Thyroid gland (tissue), 4 donors: ENCODE data around the gene RBP2.

Experiments used
- CTCF ChIP-seq, 6 experiments: fragments of 200-600 bp in 3 of 6; fragments of 450-650 bp in 3 of 6; sonication (generic) in 3 of 6; IDR thresholded peaks; one replicate each; pipeline ENCODE4 v1.5.1; 2016 to 2019; ENCODE audit warnings: antibody characterized with exemption in 6 of 6, mild to moderate bottlenecking in 2 of 6, inconsistent platforms in 1 of 6, moderate library complexity in 1 of 6
- POLR2A ChIP-seq, 2 donors: fragments of 450-650 bp; IDR thresholded peaks; one replicate each; pipeline ENCODE4 v1.6.1; 2017; ENCODE audit warnings: antibody characterized with exemption in 2 of 2, mild to moderate bottlenecking in 2 of 2, moderate library complexity in 1 of 2

GRCh38 chr3:139482206-139482605 lies 5.9 kb upstream of the RBP2 start:
- no peak for TF ChIP-seq CTCF (IDR thresholded peaks at IDR 0.05)
- no peak for TF ChIP-seq POLR2A (IDR thresholded peaks at IDR 0.05)
